Measurements from ENCODE around the gene THRB.
"Not testable (repeated sequence)": the region's sequence is repeated elsewhere in the genome, so short reads cannot be mapped to it uniquely, and the experiment has no call there.

The THRB gene

DNA sequence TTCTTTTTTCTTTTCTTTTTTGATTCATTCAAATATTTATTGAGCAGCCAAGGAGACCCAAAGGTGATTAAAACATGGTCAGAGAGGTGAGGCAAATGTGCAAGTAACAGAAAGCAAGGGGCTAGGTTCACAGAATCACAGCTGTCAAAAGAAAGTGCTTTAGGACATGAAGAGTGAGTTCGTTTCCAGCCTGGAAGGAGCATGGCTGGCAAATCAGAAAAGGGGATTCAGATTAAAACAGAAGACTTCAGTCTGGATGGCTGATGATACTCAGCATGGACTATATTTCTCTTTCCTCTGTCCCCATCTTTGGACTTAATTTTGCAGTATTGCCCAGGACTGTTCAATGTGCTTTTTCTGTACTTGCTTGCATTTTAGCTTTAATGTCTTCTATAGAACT lies 398.4 kb downstream of the THRB start:
- no peak for DNase-seq (ENCODE audit: low read depth)

- DNase-seq (ENCODE audit: low read depth) = not testable (repeated sequence)
Observed at GRCh38 chr3:24094818-24095217, 399.8 kb downstream of the THRB start.

DNA sequence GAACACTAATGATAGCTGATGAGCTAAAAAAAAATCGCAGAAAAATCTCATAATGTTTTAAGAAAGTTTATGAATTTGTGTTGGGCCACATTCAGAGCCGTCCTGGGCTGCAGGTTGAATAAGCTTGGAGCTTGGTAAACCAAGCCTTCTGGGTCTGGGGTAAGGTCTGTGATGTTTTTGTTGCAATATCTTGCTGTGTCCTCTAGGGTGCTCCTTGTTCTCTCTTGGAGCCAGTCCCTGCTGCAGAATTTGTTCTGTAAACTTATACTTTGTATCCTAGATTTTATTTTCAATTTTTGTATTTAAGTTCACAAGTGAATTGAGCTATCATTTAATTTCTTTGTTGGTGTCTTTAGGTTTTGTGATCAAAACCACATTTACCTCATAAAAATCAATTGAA lies 405.9 kb downstream of the THRB start:
- no peak for DNase-seq (ENCODE audit: low read depth)

GRCh38 chr3:24087469-24087868 lies 407.2 kb downstream of the THRB start:
- DNase-seq (ENCODE audit: low read depth) = no peak

- DNase-seq (ENCODE audit: low read depth) = no peak
Observed at GRCh38 chr3:24086617-24087404, 407.8 kb downstream of the THRB start.

- no peak for DNase-seq (ENCODE audit: low read depth)
Observed at GRCh38 chr3:24086206-24086605, 408.4 kb downstream of the THRB start.

DNA sequence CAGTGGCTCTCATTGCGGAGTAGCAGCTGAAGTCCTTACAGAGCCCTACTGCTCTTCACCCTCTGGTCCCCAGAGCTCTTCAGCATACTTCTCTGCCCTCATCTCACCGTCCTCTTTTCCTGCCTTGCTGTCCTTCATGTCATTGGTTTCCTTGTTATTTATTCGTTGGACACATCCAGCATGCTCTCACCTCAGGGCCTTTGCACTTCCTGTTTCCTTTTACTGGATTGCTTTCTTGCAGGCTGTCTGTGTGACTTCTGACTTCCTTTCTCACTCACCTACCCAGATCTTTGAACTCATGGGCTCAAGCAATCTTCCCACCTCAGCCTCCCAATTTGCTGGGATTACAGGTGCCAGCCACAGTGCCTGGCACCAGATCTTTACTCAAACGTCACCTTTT lies 422.5 kb downstream of the THRB start:
- DNase-seq (ENCODE audit: low read depth) = no peak

- DNase-seq (ENCODE audit: low read depth) = no peak
Observed at GRCh38 chr3:24069045-24069444, 425.6 kb downstream of the THRB start.

- DNase-seq (ENCODE audit: low read depth) = no peak
Observed at GRCh38 chr3:24067483-24067882, 427.2 kb downstream of the THRB start.

Measured in HS-5 (cell line).